ENCODE results near the gene KIZ.

Gene KIZ

DNA sequence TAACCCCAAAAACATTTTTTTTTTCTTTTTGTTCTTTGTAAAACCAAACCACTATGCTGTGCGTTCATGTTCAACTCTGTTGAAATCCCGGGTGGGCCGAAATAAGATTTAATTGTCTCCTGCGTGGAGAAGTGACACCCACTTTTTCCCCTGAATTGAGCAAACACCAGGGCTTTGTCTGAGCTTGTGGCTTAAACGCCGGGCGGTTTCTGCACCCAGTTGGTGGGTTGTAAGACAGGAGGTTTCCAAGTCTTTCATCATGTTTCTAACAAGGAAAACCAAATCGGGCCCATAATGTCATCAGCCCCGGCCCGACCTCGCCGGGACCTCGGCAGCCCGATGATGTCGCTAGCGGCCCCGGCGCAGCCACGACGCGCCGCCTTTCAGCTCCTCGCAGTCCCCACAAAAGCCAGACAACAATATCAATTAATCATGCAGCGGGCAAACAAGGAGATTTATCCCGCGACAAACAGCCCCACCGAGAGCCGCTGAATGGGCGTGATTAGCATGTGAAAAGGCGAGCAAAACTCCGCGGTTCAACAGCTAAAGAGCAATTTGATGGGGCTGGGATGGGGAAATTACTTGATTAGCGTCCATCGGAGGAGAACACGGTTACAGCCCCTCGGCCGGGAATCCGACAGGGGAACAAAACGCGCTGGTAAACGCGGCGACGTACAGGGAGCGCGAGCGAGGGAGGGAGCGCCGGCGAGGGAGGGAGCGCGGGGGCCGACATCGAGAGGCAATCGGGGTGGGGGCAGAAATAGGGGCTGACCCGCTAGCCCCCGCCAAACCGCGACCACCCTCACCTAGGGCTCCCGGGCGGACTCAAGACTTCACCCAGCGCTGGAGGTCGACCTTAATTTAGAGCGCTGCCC lies 25.1 kb upstream of the KIZ start:
- DNase-seq (ENCODE audit: low spot score), result peak; percentile 46
- TF ChIP-seq, protein P1, sequence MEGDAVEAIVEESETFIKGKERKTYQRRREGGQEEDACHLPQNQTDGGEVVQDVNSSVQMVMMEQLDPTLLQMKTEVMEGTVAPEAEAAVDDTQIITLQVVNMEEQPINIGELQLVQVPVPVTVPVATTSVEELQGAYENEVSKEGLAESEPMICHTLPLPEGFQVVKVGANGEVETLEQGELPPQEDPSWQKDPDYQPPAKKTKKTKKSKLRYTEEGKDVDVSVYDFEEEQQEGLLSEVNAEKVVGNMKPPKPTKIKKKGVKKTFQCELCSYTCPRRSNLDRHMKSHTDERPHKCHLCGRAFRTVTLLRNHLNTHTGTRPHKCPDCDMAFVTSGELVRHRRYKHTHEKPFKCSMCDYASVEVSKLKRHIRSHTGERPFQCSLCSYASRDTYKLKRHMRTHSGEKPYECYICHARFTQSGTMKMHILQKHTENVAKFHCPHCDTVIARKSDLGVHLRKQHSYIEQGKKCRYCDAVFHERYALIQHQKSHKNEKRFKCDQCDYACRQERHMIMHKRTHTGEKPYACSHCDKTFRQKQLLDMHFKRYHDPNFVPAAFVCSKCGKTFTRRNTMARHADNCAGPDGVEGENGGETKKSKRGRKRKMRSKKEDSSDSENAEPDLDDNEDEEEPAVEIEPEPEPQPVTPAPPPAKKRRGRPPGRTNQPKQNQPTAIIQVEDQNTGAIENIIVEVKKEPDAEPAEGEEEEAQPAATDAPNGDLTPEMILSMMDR (IDR thresholded peaks at IDR 0.05; ENCODE audit: borderline replicate concordance, control extremely low read depth, extremely low read depth, insufficient read depth, missing control alignments), result no peak
- in situ Hi-C loops (cut with MboI; ENCODE audit: low sequenced_read_pairs, unreplicated experiment), result loop anchor here (25.0 kb wide), 1 partner anchor 411 kb away; the partner anchor contains the start of gene NKX2-2

GRCh38 chr20:21101453-21101931 lies 24.4 kb upstream of the KIZ start:
- peak; percentile 45 for DNase-seq (ENCODE audit: low spot score)
- in situ Hi-C loops (cut with MboI; ENCODE audit: low sequenced_read_pairs, unreplicated experiment), result loop anchor here (25.0 kb wide), 1 partner anchor 411 kb away; the partner anchor contains the start of gene NKX2-2

GRCh38 chr20:21101932-21102575 lies 23.8 kb upstream of the KIZ start:
- TF ChIP-seq, protein P1 (IDR thresholded peaks at IDR 0.05; ENCODE audit: borderline replicate concordance, control extremely low read depth, extremely low read depth, insufficient read depth, missing control alignments), result no peak
- in situ Hi-C loops (cut with MboI; ENCODE audit: low sequenced_read_pairs, unreplicated experiment), result loop anchor here (25.0 kb wide), 1 partner anchor 410 kb away; the partner anchor contains the start of gene NKX2-2
- DNase-seq (ENCODE audit: low spot score), result peak; percentile 50

More at GRCh38 chr20:21101453-21101931, 24.4 kb upstream of the KIZ start:
- TF ChIP-seq, protein P1 (IDR thresholded peaks at IDR 0.05; ENCODE audit: borderline replicate concordance, control extremely low read depth, extremely low read depth, insufficient read depth, missing control alignments), result no peak

GRCh38 chr20:21102603-21103311 lies 23.1 kb upstream of the KIZ start:
- TF ChIP-seq, protein P1 (IDR thresholded peaks at IDR 0.05; ENCODE audit: borderline replicate concordance, control extremely low read depth, extremely low read depth, insufficient read depth, missing control alignments), result no peak
- in situ Hi-C loops (cut with MboI; ENCODE audit: low sequenced_read_pairs, unreplicated experiment), result loop anchor here (25.0 kb wide), 1 partner anchor 410 kb away; the partner anchor contains the start of gene NKX2-2
- peak; percentile 65 for DNase-seq (ENCODE audit: low spot score)

- peak; percentile 30 for DNase-seq (ENCODE audit: low spot score)
- in situ Hi-C loops (cut with MboI; ENCODE audit: low sequenced_read_pairs, unreplicated experiment), result loop anchor here (25.0 kb wide), 1 partner anchor 408 kb away; the partner anchor contains the start of gene NKX2-2
- TF ChIP-seq, protein P1 (IDR thresholded peaks at IDR 0.05; ENCODE audit: borderline replicate concordance, control extremely low read depth, extremely low read depth, insufficient read depth, missing control alignments), result no peak
Observed at GRCh38 chr20:21103582-21104465, 22.1 kb upstream of the KIZ start.

All from GM13976 (cell line).